ENCODE measurements around the gene OR1D2. TPM values are rescaled to one million over a fixed set of nuclear protein-coding genes. Genes with fewer than 3 reads are reported as not detected.

Gene OR1D2
- total RNA-seq, 1 experiment from 2014 or later = not detected

Other genes starting within 250 kb of the OR1D2 start
- not detected in 2 replicates for gene OR1D5, start 40.8 kb downstream of the OR1D2 start, total RNA-seq (2014; rRNA removed; shearing (Covaris generic); ENCODE audit: low replicate concordance)
- not detected in 2 replicates for gene OR1G1, start 23.1 kb upstream of the OR1D2 start, total RNA-seq (2014; rRNA removed; shearing (Covaris generic); ENCODE audit: low replicate concordance)
- not detected in 2 replicates for gene OR1A2, start 93.1 kb upstream of the OR1D2 start, total RNA-seq (2014; rRNA removed; shearing (Covaris generic); ENCODE audit: low replicate concordance)
- not detected in 2 replicates for gene OR1A1, start 103.2 kb upstream of the OR1D2 start, total RNA-seq (2014; rRNA removed; shearing (Covaris generic); ENCODE audit: low replicate concordance)
- not detected in 2 replicates for gene OR3A1, start 193.9 kb upstream of the OR1D2 start, total RNA-seq (2014; rRNA removed; shearing (Covaris generic); ENCODE audit: low replicate concordance)

All from Karpas-422 (cell line).